ENCODE results near the gene TP53AIP1. TPM values are rescaled to one million over a fixed set of nuclear protein-coding genes. Genes with fewer than 3 reads are reported as not detected.

TP53AIP1 gene
- total and polyA plus RNA-seq, 8 donors = 0.12 to 1.0 (median 0.16) TPM; not detected in 2

DNA sequence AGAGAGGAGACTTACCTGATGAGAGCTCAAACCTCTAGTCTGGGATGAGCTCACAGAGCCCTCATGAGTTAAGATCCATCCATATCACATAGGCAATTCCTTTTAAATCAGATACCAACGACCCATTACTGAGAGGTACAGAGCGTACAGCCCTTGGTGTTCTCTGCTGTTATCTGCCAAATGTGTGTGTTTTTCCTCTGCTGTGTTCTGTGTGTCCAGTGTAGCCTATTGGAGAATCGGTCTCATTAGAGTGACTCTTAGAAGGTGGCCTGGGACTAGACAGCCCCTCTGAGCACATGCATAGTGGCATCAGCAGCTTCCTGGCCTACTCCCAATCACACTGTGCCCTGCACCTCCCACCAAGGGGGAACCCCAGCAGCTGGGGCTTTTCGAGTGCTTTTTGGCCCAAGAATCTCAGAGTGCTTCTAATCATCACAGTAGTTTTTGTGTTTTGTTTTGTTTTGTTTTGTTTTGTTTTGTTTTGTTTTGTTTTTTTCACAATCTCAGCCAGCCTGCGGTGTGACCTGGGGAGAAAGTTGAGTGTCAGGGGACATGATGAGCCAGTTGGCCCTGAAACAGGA is 25.4 kb downstream of the TP53AIP1 start:
- ATAC-seq (no peak), FAIRE-seq (no peak), DNase-seq (no peak)
- intact Hi-C loops (cut with DNase I) = no loop called here
- TF ChIP-seq, protein P1, sequence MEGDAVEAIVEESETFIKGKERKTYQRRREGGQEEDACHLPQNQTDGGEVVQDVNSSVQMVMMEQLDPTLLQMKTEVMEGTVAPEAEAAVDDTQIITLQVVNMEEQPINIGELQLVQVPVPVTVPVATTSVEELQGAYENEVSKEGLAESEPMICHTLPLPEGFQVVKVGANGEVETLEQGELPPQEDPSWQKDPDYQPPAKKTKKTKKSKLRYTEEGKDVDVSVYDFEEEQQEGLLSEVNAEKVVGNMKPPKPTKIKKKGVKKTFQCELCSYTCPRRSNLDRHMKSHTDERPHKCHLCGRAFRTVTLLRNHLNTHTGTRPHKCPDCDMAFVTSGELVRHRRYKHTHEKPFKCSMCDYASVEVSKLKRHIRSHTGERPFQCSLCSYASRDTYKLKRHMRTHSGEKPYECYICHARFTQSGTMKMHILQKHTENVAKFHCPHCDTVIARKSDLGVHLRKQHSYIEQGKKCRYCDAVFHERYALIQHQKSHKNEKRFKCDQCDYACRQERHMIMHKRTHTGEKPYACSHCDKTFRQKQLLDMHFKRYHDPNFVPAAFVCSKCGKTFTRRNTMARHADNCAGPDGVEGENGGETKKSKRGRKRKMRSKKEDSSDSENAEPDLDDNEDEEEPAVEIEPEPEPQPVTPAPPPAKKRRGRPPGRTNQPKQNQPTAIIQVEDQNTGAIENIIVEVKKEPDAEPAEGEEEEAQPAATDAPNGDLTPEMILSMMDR (IDR thresholded peaks at IDR 0.05) = no peak
- 53 to 55% methylated on average over 5 of the region's 5 CpGs for WGBS, 2 donors
- Histone ChIP-seq H3K27me3 (no peaks in the 10 kb centered on the region), H3K4me1 (no peaks in the 10 kb centered on the region), H3K27ac (no peak overlapping the region), H3K4me3 (no peak overlapping the region), H3K9me3 (no peaks in the 10 kb centered on the region), H3K36me3 (no peaks in the 10 kb centered on the region)

DNA sequence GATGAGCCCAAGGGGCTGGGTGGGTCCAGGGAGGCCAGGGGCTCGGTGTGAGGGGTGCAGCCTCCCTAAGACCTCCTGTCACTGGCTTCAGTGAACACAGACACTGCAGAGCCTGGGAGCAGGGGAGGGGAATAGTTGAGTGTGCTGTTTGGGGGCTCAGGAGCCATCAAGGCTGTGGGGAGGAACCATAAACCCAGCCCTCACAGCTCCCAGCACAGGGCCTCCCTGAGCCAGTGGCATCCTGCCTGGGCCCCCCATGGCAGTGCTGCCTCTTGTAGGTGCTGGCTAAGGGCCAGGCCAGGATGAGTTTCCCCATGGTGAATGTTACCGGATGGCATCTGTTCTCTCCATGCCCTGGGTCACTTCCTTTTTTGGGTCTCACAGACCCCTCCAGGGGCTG is 26.0 kb downstream of the TP53AIP1 start:
- no peak for ATAC-seq
- intact Hi-C loops (cut with DNase I) = no loop called here
- Histone ChIP-seq H3K27me3 (no peaks in the 10 kb centered on the region), H3K4me3 (no peak overlapping the region), H3K4me1 (no peaks in the 10 kb centered on the region), H3K36me3 (no peaks in the 10 kb centered on the region), H3K27ac (no peak overlapping the region), H3K9me3 (no peaks in the 10 kb centered on the region)
- 86 to 92% methylated on average over 2 of the region's 2 CpGs for WGBS, 2 donors
- FAIRE-seq = no peak
- no peak for DNase-seq
- TF ChIP-seq, protein P1 (IDR thresholded peaks at IDR 0.05) = no peak

DNA sequence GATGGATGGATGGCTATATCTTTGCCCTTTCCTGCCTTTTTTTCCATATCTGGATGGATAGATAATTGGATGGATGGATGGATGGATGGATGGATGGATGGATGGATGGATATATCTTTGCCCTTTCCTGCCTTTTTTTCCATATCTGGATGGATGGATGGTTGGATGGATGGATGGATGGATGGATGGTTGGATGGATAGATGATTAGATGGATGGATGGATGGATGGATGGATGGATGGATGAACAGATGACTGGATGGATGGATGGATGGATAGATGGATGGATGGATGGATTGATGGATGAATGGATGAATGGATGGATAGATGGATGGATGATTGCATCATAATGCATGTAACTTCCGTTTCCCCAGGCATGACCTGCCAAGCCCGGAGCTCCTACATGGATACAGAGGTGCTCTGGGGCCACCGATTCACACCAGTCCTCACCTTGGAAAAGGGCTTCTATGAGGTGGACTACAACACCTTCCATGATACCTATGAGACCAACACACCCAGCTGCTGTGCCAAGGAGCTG is 26.6 kb downstream of the TP53AIP1 start:
- FAIRE-seq = no peak

DNA sequence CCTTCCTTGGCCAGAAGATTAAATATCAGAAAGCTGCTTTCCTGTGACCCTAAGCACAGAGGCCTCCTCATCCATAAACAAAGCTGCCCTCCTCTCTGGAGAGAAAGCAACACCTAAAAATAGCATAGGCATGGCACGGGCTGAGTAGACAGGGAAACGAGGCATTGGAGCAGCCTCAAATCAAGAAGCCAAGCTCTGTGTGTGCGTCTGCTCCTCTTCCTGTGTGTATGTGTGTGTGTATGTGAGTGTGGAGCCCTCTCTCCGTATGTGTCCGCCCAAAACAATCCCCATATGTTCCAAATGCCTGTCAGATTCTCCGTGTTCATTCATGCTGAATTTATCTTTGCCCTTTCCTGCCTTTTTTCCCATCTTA is 27.5 kb downstream of the TP53AIP1 start:
- DNase-seq = no peak
- no peak for ATAC-seq
- no peaks in the 10 kb centered on the region for H3K27me3 ChIP-seq
- no peaks in the 10 kb centered on the region for H3K36me3 ChIP-seq
- no peaks in the 10 kb centered on the region for H3K9me3 ChIP-seq
- H3K4me1 ChIP-seq = no peaks in the 10 kb centered on the region
- intact Hi-C loops (cut with DNase I) = no loop called here
- H3K27ac ChIP-seq = no peak overlapping the region
- FAIRE-seq = no peak
- TF ChIP-seq, protein P1 (IDR thresholded peaks at IDR 0.05) = no peak
- WGBS, 2 donors = 88 to 92% methylated on average over 6 of the region's 6 CpGs
- H3K4me3 ChIP-seq = no peak overlapping the region

More for the DNA sequence above, 26.6 kb downstream of the TP53AIP1 start:
- DNase-seq (no peak), ATAC-seq (no peak)
- Histone ChIP-seq H3K27me3 (no peaks in the 10 kb centered on the region), H3K9me3 (no peaks in the 10 kb centered on the region), H3K4me1 (no peaks in the 10 kb centered on the region), H3K27ac (no peak overlapping the region), H3K4me3 (no peak overlapping the region), H3K36me3 (no peaks in the 10 kb centered on the region)
- intact Hi-C loops (cut with DNase I) = no loop called here
- TF ChIP-seq, protein P1 (IDR thresholded peaks at IDR 0.05) = no peak
- WGBS, 2 donors = 76 to 79% methylated on average over 3 of the region's 3 CpGs
